Retina (tissue), 1 donor: ENCODE data around the gene COL1A2.

Experiments
- DNase-seq: peaks from one replicate; pipeline ENCODE4 v3.0.0-alpha.2; 2016

COL1A2 gene

GRCh38 chr7:94439893-94440381 is 45.2 kb downstream of the COL1A2 start:
- no peak for DNase-seq

GRCh38 chr7:94440451-94441039 is 45.9 kb downstream of the COL1A2 start:
- no peak for DNase-seq

GRCh38 chr7:94441138-94441537 is 46.4 kb downstream of the COL1A2 start:
- no peak for DNase-seq

GRCh38 chr7:94442639-94443038 is 47.9 kb downstream of the COL1A2 start:
- DNase-seq, result no peak

- no peak for DNase-seq
Measured at GRCh38 chr7:94444813-94445212, 50.1 kb downstream of the COL1A2 start.

- no peak for DNase-seq
Measured at GRCh38 chr7:94445696-94446194, 51.0 kb downstream of the COL1A2 start.

- DNase-seq, result no peak
Measured at GRCh38 chr7:94446308-94446707, 51.6 kb downstream of the COL1A2 start.

- no peak for DNase-seq
Measured at GRCh38 chr7:94449151-94449725, 54.5 kb downstream of the COL1A2 start.

GRCh38 chr7:94450044-94450697 is 55.5 kb downstream of the COL1A2 start:
- no peak for DNase-seq

- peak; percentile 40 for DNase-seq
Measured at GRCh38 chr7:94451187-94451586, 56.5 kb downstream of the COL1A2 start.

GRCh38 chr7:94452239-94452638 is 57.5 kb downstream of the COL1A2 start:
- no peak for DNase-seq

- no peak for DNase-seq
Measured at GRCh38 chr7:94453898-94454297, 59.2 kb downstream of the COL1A2 start.

GRCh38 chr7:94458041-94458440 is 63.3 kb downstream of the COL1A2 start:
- no peak for DNase-seq

GRCh38 chr7:94466516-94466915 is 71.8 kb downstream of the COL1A2 start:
- no peak for DNase-seq

GRCh38 chr7:94471604-94472003 is 76.9 kb downstream of the COL1A2 start:
- no peak for DNase-seq

- no peak for DNase-seq
Measured at GRCh38 chr7:94472608-94473007, 77.9 kb downstream of the COL1A2 start.

GRCh38 chr7:94476251-94476840 is 81.7 kb downstream of the COL1A2 start:
- DNase-seq, result no peak

GRCh38 chr7:94477878-94478277 is 83.2 kb downstream of the COL1A2 start:
- DNase-seq, result no peak

GRCh38 chr7:94478648-94479214 is 84.0 kb downstream of the COL1A2 start:
- DNase-seq, result no peak
